GM12878 (cell line): ENCODE results near the gene CCDC141. TPM values are rescaled to one million over a fixed set of nuclear protein-coding genes. Genes with fewer than 3 reads are reported as not detected.

Source experiments
- ATAC-seq: fragments of 200-7000 bp; cut with Tn5 transposase; 3 replicates; pipeline ENCODE4 v1.9.1; 2020; ENCODE audit warnings: mild to moderate bottlenecking, moderate library complexity
- BruUV-seq: library from RNA; stranded (reverse); fragments of 400-500 nt; replicated peaks from 2 replicates; lab custom pipeline; 2021; lab: Mats Ljungman, UMichigan
- CTCF ChIA-PET: fragments of 300-600 bp; sonication (Branson Sonifier 250); formaldehyde crosslinking; extraction: SDS; loops from one replicate; lab custom pipeline; 2021; ENCODE audit warnings: inconsistent platforms; lab: Yijun Ruan, JAX
- POLR2A ChIA-PET: fragments of 350-600 bp; formaldehyde crosslinking; extraction: SDS; loops from one replicate; lab custom pipeline; 2021; ENCODE audit warnings: inconsistent platforms; lab: Charles Lee
- RAD21 ChIA-PET: fragments of 300-600 bp; sonication (Branson Sonifier 250); formaldehyde crosslinking; loops from one replicate; lab custom pipeline; 2023; ENCODE audit warnings: antibody characterized with exemption; ENCODE audit not compliant: unreplicated experiment; lab: Charles Lee
- SMC1A ChIA-PET: fragments of 300-600 bp; sonication (Branson Sonifier 250); formaldehyde crosslinking; loops from one replicate; lab custom pipeline; 2023; ENCODE audit not compliant: unreplicated experiment, uncharacterized antibody; lab: Charles Lee
- DNase-seq: peaks from one replicate; pipeline ENCODE4 v3.0.0-alpha.2; 2011; ENCODE audit warnings: low read depth, low spot score
- FAIRE-seq: peaks from 3 replicates; lab custom pipeline; 2011; peaks lifted over from hg19 to GRCh38; lab: Jason Lieb, UNC
- H2AFZ ChIP-seq: 2 replicates; pipeline ENCODE4 v1.6.0; 2011; ENCODE audit warnings: low read depth, low read length, control low read depth; ENCODE audit not compliant: control insufficient read depth
- H3K27ac ChIP-seq: 2 replicates; pipeline ENCODE4 v1.5.1; 2011; ENCODE audit warnings: control low read depth; ENCODE audit not compliant: control insufficient read depth, insufficient read depth
- H3K27me3 ChIP-seq, 2 experiments: replicated peaks in 1 of 2; 2 replicates each; pipeline versions ENCODE4 v1.6.0 to v1.6.1; 2011; ENCODE audit warnings: low read length in 1 of 2; ENCODE audit not compliant: control insufficient read depth in 2 of 2, insufficient read depth in 2 of 2
- H3K36me3 ChIP-seq, 2 experiments: 2 replicates each; pipeline ENCODE4 v1.5.1; 2011; ENCODE audit warnings: low read length in 1 of 2; ENCODE audit not compliant: control insufficient read depth in 2 of 2, insufficient read depth in 2 of 2
- H3K4me1 ChIP-seq: 2 replicates; pipeline ENCODE4 v1.6.1; 2011; ENCODE audit warnings: mild to moderate bottlenecking, low read length, moderate library complexity, mixed read lengths; ENCODE audit not compliant: control insufficient read depth, insufficient read depth
- H3K4me2 ChIP-seq: 2 replicates; pipeline ENCODE4 v1.6.0; 2011; ENCODE audit warnings: control low read depth; ENCODE audit not compliant: control insufficient read depth, insufficient read depth
- H3K4me3 ChIP-seq: fragments of 200-600 bp; sonication (generic); 2 replicates; pipeline ENCODE4 v1.5.1; 2016
- H3K79me2 ChIP-seq: 2 replicates; pipeline ENCODE4 v1.6.0; 2011; ENCODE audit warnings: low read length; ENCODE audit not compliant: control insufficient read depth, insufficient read depth
- H3K9ac ChIP-seq: 2 replicates; pipeline ENCODE4 v1.8.0; 2011; ENCODE audit warnings: low read length, control low read depth, mixed read lengths; ENCODE audit not compliant: control insufficient read depth, insufficient read depth
- H3K9me3 ChIP-seq: replicated peaks from 3 replicates; pipeline ENCODE4 v1.5.1; 2011; ENCODE audit warnings: mild to moderate bottlenecking, low read length; ENCODE audit not compliant: control insufficient read depth, insufficient read depth
- H4K20me1 ChIP-seq: 2 replicates; pipeline ENCODE4 v1.6.0; 2011; ENCODE audit not compliant: control insufficient read depth, insufficient read depth
- ASH2L ChIP-seq: fragments of 300-600, 200-600 bp; sonication (generic); IDR thresholded peaks from 2 replicates; pipeline ENCODE4 v1.6.1; 2017; ENCODE audit warnings: low read depth, mild to moderate bottlenecking, borderline replicate concordance
- CBX5 ChIP-seq: sonication (generic); IDR thresholded peaks from 2 replicates; pipeline ENCODE4 v1.6.1; 2016; ENCODE audit warnings: low read depth, moderate library complexity, mild to moderate bottlenecking, inconsistent platforms
- CHD4 ChIP-seq: fragments of 200-600 bp; sonication (generic); IDR thresholded peaks from 2 replicates; pipeline ENCODE4 v1.6.1; 2016; ENCODE audit warnings: mild to moderate bottlenecking
- MYB ChIP-seq: fragments of 150-350 bp; IDR thresholded peaks from 2 replicates; pipeline ENCODE4 v1.6.1; 2014; ENCODE audit warnings: mild to moderate bottlenecking, low read depth, low read length, borderline replicate concordance
- NRF1 ChIP-seq: conservative IDR thresholded peaks from 2 replicates; pipeline ENCODE4 v1.6.1; 2011; ENCODE audit warnings: mild to moderate bottlenecking, low read depth, low read length, improper control_type of control experiment
- SIX5 ChIP-seq: IDR thresholded peaks from 2 replicates; pipeline ENCODE4 v1.6.1; 2011; ENCODE audit warnings: mild to moderate bottlenecking, low read depth, low read length, moderate library complexity; ENCODE audit not compliant: severe bottlenecking
- SMARCA5 ChIP-seq: fragments of 450-650 bp; IDR thresholded peaks from 2 replicates; pipeline ENCODE4 v1.6.1; 2017; ENCODE audit warnings: mild to moderate bottlenecking
- TCF3 ChIP-seq: IDR thresholded peaks from 2 replicates; pipeline ENCODE4 v1.6.1; 2012; ENCODE audit warnings: low read depth, mild to moderate bottlenecking, low read length, borderline replicate concordance; ENCODE audit not compliant: insufficient read depth
- ZZZ3 ChIP-seq: IDR thresholded peaks from 2 replicates; pipeline ENCODE4 v1.6.1; 2011; ENCODE audit warnings: low read depth; ENCODE audit not compliant: control insufficient read depth, insufficient read length
- WGBS: methylation state at CpG from one replicate; pipeline ENCODE4 v1.1.6; 2016; ENCODE audit warnings: low lambda C conversion rate; ENCODE audit not compliant: insufficient replicate concordance, insufficient coverage; ENCODE audit errors: missing lambda C conversion rate; 5-methylcytosine and 5-hydroxymethylcytosine counted together
- in situ Hi-C: fragments of 300-500 bp; cut with MboI; formaldehyde crosslinking; loops from 9 replicates; pipeline ENCODE4 v1.14.3; 2018; ENCODE audit warnings: mixed read lengths
- intact Hi-C: fragments of 100-400 bp; cut with micrococcal nuclease; formaldehyde crosslinking; loops from one replicate; pipeline ENCODE4 v1.14.2; 2022; ENCODE audit not compliant: unreplicated experiment
- polyA plus RNA-seq, 11 experiments: library from polyadenylated mRNA; depleted of rRNA in 4 of 11; unstranded in 6 of 11; stranded (reverse) in 5 of 11; fragments of >200 nt; fragmentation: Nextera tagmentation in 4 of 11; fragmentation: Illumina TruSeq in 1 of 11; extraction: Ambion mirVana in 4 of 11; extraction: Trizol in 1 of 11; gene quantifications; 1 replicate in 1 of 11; 2 replicates in 10 of 11; pipeline versions ENCODE4 v1.2.1 to v1.2.3, GENCODE V29; 2011 to 2016; ENCODE audit warnings: inconsistent platforms in 2 of 11, missing spikeins in 2 of 11, low read depth in 1 of 11
- total RNA-seq, 4 experiments: library from RNA; depleted of rRNA in 3 of 4; stranded (reverse); fragments of >200 nt in 3 of 4; fragmentation: Illumina TruSeq in 1 of 4; extraction: Trizol in 1 of 4; gene quantifications; 2 replicates each; pipeline versions ENCODE4 v1.2.1 to v1.2.3, GENCODE V29; 2013 to 2021
- TF ChIP-seq, protein P1 (sequence below): fragments of 450-650 bp; IDR thresholded peaks from 2 replicates; pipeline ENCODE4 v1.6.1; 2017; ENCODE audit warnings: mild to moderate bottlenecking, low read depth, inconsistent platforms; ENCODE audit not compliant: poor library complexity, severe bottlenecking

CCDC141 gene
- total and polyA plus RNA-seq, 10 of the 15 experiments (the other 5 are each of a cell fraction or from before 2014, with no cell fraction given), result 0.84 to 12.5 (median 3.6) TPM

DNA sequence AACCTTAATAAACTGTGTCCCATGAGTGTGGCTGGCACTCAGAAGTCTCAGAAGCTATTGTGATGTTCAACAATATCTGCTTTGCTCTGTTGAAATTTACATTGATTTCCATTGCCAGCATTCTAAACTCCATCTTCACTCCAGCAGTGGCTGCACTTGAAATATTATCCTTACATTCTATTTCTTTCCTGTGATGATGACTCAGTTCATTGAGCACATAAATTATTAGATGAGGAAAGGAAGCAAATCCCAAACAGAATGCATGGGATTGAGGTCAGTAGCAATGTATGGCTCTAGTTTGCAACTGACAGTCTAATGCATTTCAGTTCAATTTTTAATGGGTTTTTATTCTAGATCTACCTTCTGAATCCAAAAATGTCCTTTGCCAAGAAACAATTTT, 150.3 kb downstream of the CCDC141 start:
- Histone ChIP-seq H3K79me2 (no peaks in the 10 kb centered on the region), H4K20me1 (no peaks in the 10 kb centered on the region), H2AFZ (no peak overlapping the region), H3K27me3 (no peaks in the 10 kb centered on the region), H3K4me2 (no peak overlapping the region), H3K9me3 (no peaks in the 10 kb centered on the region), H3K36me3 (no peaks in the 10 kb centered on the region; a peak in 1 of 4 replicates), H3K27ac (no peak overlapping the region), H3K9ac (no peak overlapping the region), H3K4me1 (no peaks in the 10 kb centered on the region), H3K4me3 (no peak overlapping the region)
- no peak for TF ChIP-seq ZZZ3
- TF ChIP-seq MYB, result no peak
- TF ChIP-seq CHD4, result no peak
- TF ChIP-seq CBX5, result no peak
- TF ChIP-seq SIX5, result no peak
- FAIRE-seq (no peak), ATAC-seq (no peak), DNase-seq (no peak)
- SMC1A ChIA-PET, result interaction anchor here (1.0 to 1.8 kb wide), 3 partner anchors 14 to 121 kb away, joined by 3 to 7 read pairs (median 3); no protein-coding TSS in a partner anchor
- no TSS peak for BruUV-seq
- RAD21 ChIA-PET, result no interaction called here
- POLR2A ChIA-PET, result interaction anchor here (0.6 kb wide), 1 partner anchor 8 kb away, joined by 3 read pairs; no protein-coding TSS in a partner anchor
- in situ Hi-C loops, result loop anchor here (10.0 kb wide), 1 partner anchor 225 kb away; no protein-coding TSS in a partner anchor
- CTCF ChIA-PET, result interaction anchor here (1.5 to 3.4 kb wide), 6 partner anchors 9 to 230 kb away, joined by 3 to 12 read pairs (median 5); no protein-coding TSS in a partner anchor
- intact Hi-C loops, result no loop called here

DNA sequence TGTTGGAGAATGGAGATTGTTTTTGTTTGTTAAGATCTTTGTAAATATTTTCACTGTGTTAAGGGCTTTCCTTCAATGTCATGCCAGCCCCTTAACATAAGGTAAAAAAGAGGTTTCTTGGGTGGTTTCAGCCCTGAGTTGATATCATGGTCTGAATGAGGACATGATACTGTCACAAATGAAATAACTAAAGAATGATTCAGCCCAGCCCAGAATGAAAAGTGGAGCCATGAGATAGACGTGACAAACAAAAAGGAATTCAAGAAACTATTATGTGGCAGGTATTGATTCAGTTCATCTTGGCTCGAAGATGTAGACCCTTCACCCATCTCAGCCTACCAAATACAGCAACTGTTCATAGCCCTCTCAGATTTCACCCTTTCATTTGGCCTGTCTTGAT, 154.1 kb downstream of the CCDC141 start:
- no peaks in the 10 kb centered on the region for H3K4me1 ChIP-seq
- ChIA-PET POLR2A (no interaction called here), RAD21 (interaction anchor here (3.4 to 4.4 kb wide), 2 partner anchors 124 to 234 kb away, joined by 15 to 46 read pairs; no protein-coding TSS in a partner anchor), SMC1A (interaction anchor here (0.6 to 4.3 kb wide), 5 partner anchors 15 to 286 kb away, joined by 3 to 56 read pairs (median 14); no protein-coding TSS in a partner anchor), CTCF (interaction anchor here (1.2 to 6.6 kb wide), 2 partner anchors 32 to 123 kb away, joined by 4 to 56 read pairs; no protein-coding TSS in a partner anchor)
- no peaks in the 10 kb centered on the region for H3K79me2 ChIP-seq
- no peak overlapping the region for H2AFZ ChIP-seq
- H3K4me2 ChIP-seq, result no peak overlapping the region
- H3K36me3 ChIP-seq, result no peaks in the 10 kb centered on the region; a peak in 1 of 4 replicates
- FAIRE-seq (no peak), ATAC-seq (no peak), DNase-seq (no peak)
- in situ Hi-C loops, result loop anchor here (10.0 kb wide), 1 partner anchor 229 kb away; no protein-coding TSS in a partner anchor
- 69% methylated on average over 2 of the region's 2 CpGs for WGBS
- H3K9ac ChIP-seq, result no peak overlapping the region
- BruUV-seq, result no TSS peak
- intact Hi-C loops, result no loop called here
- H3K27ac ChIP-seq, result no peak overlapping the region
- no peak overlapping the region for H3K4me3 ChIP-seq
- H3K27me3 ChIP-seq, result no peaks in the 10 kb centered on the region
- no peaks in the 10 kb centered on the region for H4K20me1 ChIP-seq
- TF ChIP-seq ASH2L (no peak), NRF1 (no peak), TCF3 (no peak), SMARCA5 (no peak)
- TF ChIP-seq, protein P1, sequence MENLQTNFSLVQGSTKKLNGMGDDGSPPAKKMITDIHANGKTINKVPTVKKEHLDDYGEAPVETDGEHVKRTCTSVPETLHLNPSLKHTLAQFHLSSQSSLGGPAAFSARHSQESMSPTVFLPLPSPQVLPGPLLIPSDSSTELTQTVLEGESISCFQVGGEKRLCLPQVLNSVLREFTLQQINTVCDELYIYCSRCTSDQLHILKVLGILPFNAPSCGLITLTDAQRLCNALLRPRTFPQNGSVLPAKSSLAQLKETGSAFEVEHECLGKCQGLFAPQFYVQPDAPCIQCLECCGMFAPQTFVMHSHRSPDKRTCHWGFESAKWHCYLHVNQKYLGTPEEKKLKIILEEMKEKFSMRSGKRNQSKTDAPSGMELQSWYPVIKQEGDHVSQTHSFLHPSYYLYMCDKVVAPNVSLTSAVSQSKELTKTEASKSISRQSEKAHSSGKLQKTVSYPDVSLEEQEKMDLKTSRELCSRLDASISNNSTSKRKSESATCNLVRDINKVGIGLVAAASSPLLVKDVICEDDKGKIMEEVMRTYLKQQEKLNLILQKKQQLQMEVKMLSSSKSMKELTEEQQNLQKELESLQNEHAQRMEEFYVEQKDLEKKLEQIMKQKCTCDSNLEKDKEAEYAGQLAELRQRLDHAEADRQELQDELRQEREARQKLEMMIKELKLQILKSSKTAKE, result no peak
- no peaks in the 10 kb centered on the region for H3K9me3 ChIP-seq
